Right lung (tissue), 5 donors: ENCODE measurements around the gene SENP1. TPM values are rescaled to one million over a fixed set of nuclear protein-coding genes. Genes with fewer than 3 reads are reported as not detected.
A peak's percentile ranks its signal among the peaks of the same experiment; 100 is the strongest.

ENCODE experiments used
- DNase-seq, 2 donors: peaks; one replicate each; pipeline ENCODE4 v3.0.0-alpha.2; 2013
- polyA plus RNA-seq, 5 donors: library from polyadenylated mRNA; unstranded; fragments of 120-200 nt; gene quantifications; one replicate each; pipeline versions ENCODE4 v1.2.1 to v1.2.3, GENCODE V29; 2013; ENCODE audit warnings: inconsistent platforms in 1 of 5, low replicate concordance in 1 of 5; ENCODE audit not compliant: insufficient read length in 5 of 5, insufficient read depth in 1 of 5

SENP1 gene
- polyA plus RNA-seq, 5 donors = 19.1 to 28.8 (median 26.5) TPM

- DNase-seq = no peak
These were observed 103.5 kb downstream of the SENP1 start for GRCh38 chr12:48002414-48002730.

- DNase-seq = no peak
These were observed 104.1 kb downstream of the SENP1 start for GRCh38 chr12:48001505-48002413.

GRCh38 chr12:48000878-48001504 lies 104.9 kb downstream of the SENP1 start:
- DNase-seq = no peak

GRCh38 chr12:47999816-48000215 lies 106.1 kb downstream of the SENP1 start:
- DNase-seq = no peak

- DNase-seq = no peak
These were observed 108.6 kb downstream of the SENP1 start for GRCh38 chr12:47997321-47997720.

- peak; percentile 86 to 90 for DNase-seq
These were observed 109.9 kb downstream of the SENP1 start for GRCh38 chr12:47995981-47996401.

GRCh38 chr12:47993491-47993890 lies 112.4 kb downstream of the SENP1 start:
- no peak for DNase-seq

Other genes with a start within 250 kb of the SENP1 start
- gene VDR, start 201.1 kb downstream of the SENP1 start, polyA plus RNA-seq = 1 to 10 TPM; 1.2 to 1.9 (median 1.6) TPM
- gene TMEM106C, start 142.5 kb downstream of the SENP1 start, polyA plus RNA-seq = 100 to 1,000 TPM in 3 of 5 donors, 10 to 100 TPM in 2; 74.9 to 110 (median 109) TPM
- 10 to 100 TPM; 60.4 to 78.4 (median 67.3) TPM for gene COL2A1, start 101.6 kb downstream of the SENP1 start, polyA plus RNA-seq
- 10 to 100 TPM; 68.4 to 95.8 (median 81.3) TPM for gene PFKM, start 13.3 kb upstream of the SENP1 start, polyA plus RNA-seq
- 10 to 100 TPM; 31.6 to 43.2 (median 37.5) TPM for gene ASB8, start 51.4 kb upstream of the SENP1 start, polyA plus RNA-seq
- under 1 TPM in 4 of 5 donors, not detected in 1; 0.06 to 0.33 (median 0.24) TPM for gene CCDC184, start 77.6 kb upstream of the SENP1 start, polyA plus RNA-seq
- gene OR10AD1, start 97.2 kb upstream of the SENP1 start, polyA plus RNA-seq = 1 to 10 TPM in 2 of 5 donors, under 1 TPM in 3; 0.42 to 1.3 (median 0.86) TPM
- gene ZNF641, start 244.8 kb upstream of the SENP1 start, polyA plus RNA-seq = 10 to 100 TPM; 26.4 to 29.8 (median 26.8) TPM